ENCODE results near the gene ACAD8. TPM values are rescaled to one million over a fixed set of nuclear protein-coding genes. Genes with fewer than 3 reads are reported as not detected.
A peak's percentile ranks its signal among the peaks of the same experiment; 100 is the strongest.

Gene ACAD8
- total and polyA plus RNA-seq, 10 of the 15 experiments (the other 5 are each of a cell fraction or from before 2014, with no cell fraction given): 9.9 to 34.8 (median 22.2) TPM

DNA sequence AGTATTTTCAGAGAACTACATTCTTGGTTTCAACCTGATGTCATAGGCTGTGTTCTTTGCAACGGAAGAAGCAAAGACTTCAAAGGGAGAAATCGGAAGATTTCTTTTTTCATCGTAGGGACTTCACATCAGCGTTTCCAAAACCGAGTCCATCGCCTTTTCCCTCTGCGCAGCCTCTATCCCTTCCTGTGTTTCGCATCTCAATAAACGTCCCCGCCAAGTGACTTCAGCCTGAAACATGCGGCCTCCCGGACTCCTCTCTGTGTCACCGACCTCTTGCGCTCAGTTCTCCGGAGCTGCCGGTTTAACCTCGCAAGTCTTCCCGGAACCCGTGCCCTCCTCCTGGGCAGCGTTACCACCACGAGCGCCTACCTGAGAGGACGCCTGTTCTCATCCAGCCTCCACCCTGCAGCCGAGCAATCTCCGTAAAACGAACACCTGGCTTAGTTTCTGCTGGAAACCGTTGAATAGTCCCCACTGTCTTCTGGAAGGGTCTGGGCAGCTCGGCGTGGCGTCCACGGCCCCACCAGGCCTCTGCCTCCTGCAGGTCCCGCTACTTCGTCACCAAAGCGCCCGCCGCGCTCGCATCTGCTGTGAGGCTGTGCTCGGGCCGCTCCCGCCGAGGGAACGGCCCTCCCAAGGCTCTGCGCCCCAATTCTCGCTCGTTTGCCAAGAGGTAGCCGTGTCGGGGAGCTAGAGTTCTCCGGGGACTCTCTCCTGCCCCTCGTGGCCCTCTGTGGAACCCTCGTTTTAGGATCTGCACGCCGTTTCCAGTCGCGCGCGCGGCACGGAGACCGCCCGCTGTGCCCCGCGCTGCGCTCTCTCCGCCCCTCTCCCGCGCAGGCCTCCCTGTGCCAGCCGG lies 22.4 kb downstream of the ACAD8 start, which contains the start of gene GLB1L3 (continued):
- TF ChIP-seq, protein P1, sequence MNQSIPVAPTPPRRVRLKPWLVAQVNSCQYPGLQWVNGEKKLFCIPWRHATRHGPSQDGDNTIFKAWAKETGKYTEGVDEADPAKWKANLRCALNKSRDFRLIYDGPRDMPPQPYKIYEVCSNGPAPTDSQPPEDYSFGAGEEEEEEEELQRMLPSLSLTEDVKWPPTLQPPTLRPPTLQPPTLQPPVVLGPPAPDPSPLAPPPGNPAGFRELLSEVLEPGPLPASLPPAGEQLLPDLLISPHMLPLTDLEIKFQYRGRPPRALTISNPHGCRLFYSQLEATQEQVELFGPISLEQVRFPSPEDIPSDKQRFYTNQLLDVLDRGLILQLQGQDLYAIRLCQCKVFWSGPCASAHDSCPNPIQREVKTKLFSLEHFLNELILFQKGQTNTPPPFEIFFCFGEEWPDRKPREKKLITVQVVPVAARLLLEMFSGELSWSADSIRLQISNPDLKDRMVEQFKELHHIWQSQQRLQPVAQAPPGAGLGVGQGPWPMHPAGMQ (IDR thresholded peaks at IDR 0.05; ENCODE audit: borderline replicate concordance): no peak
- TF ChIP-seq POLR2AphosphoS5 (IDR thresholded peaks at IDR 0.05; ENCODE audit: low read length) (no peak), SMARCA5 (IDR thresholded peaks at IDR 0.05) (no peak), BCL11A (IDR thresholded peaks at IDR 0.05; ENCODE audit: low read depth, low read length) (no peak), SIX5 (IDR thresholded peaks at IDR 0.05; ENCODE audit: low read depth, low read length, severe bottlenecking) (no peak), FOXM1 (IDR thresholded peaks at IDR 0.05; ENCODE audit: low read depth, low read length) (no peak), EZH2 (IDR thresholded peaks at IDR 0.05; ENCODE audit: borderline replicate concordance, control insufficient read depth, low read depth, low read length) (no peak), ZNF274 (IDR thresholded peaks at IDR 0.05; ENCODE audit: insufficient read depth, insufficient read length) (no peak), SREBF2 (IDR thresholded peaks at IDR 0.05; ENCODE audit: low read length) (no peak), RB1 (IDR thresholded peaks at IDR 0.05; ENCODE audit: borderline replicate concordance) (no peak), CBX5 (IDR thresholded peaks at IDR 0.05; ENCODE audit: low read depth) (no peak), TCF7 (IDR thresholded peaks at IDR 0.05; ENCODE audit: borderline replicate concordance) (peak; percentile 92), SMAD1 (IDR thresholded peaks at IDR 0.05; ENCODE audit: low read depth, partially characterized antibody) (no peak), IKZF1 (conservative IDR thresholded peaks at IDR 0.05) (no peak), KDM1A (IDR thresholded peaks at IDR 0.05; ENCODE audit: borderline replicate concordance) (no peak), ZNF384 (IDR thresholded peaks at IDR 0.05; ENCODE audit: borderline replicate concordance, low read depth, low read length) (no peak)
- TF ChIP-seq, protein P2, sequence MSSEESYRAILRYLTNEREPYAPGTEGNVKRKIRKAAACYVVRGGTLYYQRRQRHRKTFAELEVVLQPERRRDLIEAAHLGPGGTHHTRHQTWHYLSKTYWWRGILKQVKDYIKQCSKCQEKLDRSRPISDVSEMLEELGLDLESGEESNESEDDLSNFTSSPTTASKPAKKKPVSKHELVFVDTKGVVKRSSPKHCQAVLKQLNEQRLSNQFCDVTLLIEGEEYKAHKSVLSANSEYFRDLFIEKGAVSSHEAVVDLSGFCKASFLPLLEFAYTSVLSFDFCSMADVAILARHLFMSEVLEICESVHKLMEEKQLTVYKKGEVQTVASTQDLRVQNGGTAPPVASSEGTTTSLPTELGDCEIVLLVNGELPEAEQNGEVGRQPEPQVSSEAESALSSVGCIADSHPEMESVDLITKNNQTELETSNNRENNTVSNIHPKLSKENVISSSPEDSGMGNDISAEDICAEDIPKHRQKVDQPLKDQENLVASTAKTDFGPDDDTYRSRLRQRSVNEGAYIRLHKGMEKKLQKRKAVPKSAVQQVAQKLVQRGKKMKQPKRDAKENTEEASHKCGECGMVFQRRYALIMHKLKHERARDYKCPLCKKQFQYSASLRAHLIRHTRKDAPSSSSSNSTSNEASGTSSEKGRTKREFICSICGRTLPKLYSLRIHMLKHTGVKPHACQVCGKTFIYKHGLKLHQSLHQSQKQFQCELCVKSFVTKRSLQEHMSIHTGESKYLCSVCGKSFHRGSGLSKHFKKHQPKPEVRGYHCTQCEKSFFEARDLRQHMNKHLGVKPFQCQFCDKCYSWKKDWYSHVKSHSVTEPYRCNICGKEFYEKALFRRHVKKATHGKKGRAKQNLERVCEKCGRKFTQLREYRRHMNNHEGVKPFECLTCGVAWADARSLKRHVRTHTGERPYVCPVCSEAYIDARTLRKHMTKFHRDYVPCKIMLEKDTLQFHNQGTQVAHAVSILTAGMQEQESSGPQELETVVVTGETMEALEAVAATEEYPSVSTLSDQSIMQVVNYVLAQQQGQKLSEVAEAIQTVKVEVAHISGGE (CRISPR knock-in tag; IDR thresholded peaks at IDR 0.05): no peak
- TF ChIP-seq, protein P3, sequence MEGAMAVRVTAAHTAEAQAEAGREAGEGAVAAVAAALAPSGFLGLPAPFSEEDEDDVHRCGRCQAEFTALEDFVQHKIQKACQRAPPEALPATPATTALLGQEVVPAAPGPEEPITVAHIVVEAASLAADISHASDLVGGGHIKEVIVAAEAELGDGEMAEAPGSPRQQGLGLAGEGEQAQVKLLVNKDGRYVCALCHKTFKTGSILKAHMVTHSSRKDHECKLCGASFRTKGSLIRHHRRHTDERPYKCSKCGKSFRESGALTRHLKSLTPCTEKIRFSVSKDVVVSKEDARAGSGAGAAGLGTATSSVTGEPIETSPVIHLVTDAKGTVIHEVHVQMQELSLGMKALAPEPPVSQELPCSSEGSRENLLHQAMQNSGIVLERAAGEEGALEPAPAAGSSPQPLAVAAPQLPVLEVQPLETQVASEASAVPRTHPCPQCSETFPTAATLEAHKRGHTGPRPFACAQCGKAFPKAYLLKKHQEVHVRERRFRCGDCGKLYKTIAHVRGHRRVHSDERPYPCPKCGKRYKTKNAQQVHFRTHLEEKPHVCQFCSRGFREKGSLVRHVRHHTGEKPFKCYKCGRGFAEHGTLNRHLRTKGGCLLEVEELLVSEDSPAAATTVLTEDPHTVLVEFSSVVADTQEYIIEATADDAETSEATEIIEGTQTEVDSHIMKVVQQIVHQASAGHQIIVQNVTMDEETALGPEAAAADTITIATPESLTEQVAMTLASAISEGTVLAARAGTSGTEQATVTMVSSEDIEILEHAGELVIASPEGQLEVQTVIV (IDR thresholded peaks at IDR 0.05; ENCODE audit: borderline replicate concordance, partially characterized antibody): no peak
- TF ChIP-seq, protein P4, sequence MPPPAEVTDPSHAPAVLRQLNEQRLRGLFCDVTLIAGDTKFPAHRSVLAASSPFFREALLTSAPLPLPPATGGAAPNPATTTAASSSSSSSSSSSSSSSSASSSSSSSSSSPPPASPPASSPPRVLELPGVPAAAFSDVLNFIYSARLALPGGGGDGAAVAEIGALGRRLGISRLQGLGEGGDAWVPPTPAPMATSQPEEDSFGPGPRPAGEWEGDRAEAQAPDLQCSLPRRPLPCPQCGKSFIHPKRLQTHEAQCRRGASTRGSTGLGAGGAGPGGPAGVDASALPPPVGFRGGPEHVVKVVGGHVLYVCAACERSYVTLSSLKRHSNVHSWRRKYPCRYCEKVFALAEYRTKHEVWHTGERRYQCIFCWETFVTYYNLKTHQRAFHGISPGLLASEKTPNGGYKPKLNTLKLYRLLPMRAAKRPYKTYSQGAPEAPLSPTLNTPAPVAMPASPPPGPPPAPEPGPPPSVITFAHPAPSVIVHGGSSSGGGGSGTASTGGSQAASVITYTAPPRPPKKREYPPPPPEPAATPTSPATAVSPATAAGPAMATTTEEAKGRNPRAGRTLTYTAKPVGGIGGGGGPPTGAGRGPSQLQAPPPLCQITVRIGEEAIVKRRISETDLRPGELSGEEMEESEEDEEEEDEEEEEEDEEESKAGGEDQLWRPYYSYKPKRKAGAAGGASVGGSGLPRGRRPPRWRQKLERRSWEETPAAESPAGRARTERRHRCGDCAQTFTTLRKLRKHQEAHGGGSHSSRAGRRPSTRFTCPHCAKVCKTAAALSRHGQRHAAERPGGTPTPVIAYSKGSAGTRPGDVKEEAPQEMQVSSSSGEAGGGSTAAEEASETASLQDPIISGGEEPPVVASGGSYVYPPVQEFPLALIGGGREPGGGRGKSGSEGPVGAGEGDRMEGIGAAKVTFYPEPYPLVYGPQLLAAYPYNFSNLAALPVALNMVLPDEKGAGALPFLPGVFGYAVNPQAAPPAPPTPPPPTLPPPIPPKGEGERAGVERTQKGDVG (CRISPR knock-in tag; IDR thresholded peaks at IDR 0.05): no peak

Data from GM12878 (cell line).